ENCODE results near the gene TMEM150A. TPM values are rescaled to one million over a fixed set of nuclear protein-coding genes. Genes with fewer than 3 reads are reported as not detected.
A peak's percentile ranks its signal among the peaks of the same experiment; 100 is the strongest.

TMEM150A gene
- total and polyA plus RNA-seq, 2 of the 13 experiments (the other 11 are each of a cell fraction or from before 2014, with no cell fraction given): 30.1 to 70.4 TPM

DNA sequence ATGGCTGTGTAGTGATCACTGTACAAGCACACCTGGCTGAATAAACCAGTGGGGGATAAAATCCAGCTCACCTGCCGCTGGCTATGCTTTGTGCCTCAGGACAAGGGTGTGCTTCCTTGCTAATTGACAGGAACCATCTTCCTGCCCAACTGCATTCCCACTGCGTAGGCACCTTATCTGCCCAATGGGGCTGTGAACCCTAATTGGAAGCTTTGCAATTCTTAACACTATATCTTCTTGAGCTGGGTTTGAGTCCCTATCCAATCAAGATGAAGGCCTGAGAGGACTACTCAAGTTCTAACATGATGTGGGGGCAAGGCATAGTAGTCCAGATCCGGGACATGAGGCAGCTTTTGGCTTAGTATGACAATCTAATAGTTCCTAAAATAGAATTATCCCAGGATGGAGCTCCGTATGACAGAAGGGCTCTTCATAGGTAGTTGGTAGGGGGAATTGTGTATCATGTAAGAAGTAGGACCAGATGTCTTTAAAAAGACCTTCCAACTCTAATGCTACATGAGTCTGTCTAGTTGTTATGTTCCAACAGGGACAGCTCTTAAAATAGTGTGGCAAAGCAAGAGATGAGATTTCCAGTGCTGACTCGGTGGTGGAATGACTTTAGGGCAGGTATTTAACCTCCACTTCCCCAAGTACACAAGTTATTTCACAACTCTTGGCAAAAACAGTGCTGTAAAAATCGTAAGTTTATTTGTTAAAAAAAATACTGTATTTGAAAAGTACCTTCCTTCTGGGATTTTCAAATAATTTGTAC is 2.3 kb upstream of the TMEM150A start (continued):
- no peak for TF ChIP-seq ZSCAN20 (CRISPR knock-in tag; IDR thresholded peaks at IDR 0.05; ENCODE audit: borderline replicate concordance)
- TF ChIP-seq ATRX (CRISPR knock-in tag; IDR thresholded peaks at IDR 0.05; ENCODE audit: borderline replicate concordance): no peak
- TF ChIP-seq, protein P1, sequence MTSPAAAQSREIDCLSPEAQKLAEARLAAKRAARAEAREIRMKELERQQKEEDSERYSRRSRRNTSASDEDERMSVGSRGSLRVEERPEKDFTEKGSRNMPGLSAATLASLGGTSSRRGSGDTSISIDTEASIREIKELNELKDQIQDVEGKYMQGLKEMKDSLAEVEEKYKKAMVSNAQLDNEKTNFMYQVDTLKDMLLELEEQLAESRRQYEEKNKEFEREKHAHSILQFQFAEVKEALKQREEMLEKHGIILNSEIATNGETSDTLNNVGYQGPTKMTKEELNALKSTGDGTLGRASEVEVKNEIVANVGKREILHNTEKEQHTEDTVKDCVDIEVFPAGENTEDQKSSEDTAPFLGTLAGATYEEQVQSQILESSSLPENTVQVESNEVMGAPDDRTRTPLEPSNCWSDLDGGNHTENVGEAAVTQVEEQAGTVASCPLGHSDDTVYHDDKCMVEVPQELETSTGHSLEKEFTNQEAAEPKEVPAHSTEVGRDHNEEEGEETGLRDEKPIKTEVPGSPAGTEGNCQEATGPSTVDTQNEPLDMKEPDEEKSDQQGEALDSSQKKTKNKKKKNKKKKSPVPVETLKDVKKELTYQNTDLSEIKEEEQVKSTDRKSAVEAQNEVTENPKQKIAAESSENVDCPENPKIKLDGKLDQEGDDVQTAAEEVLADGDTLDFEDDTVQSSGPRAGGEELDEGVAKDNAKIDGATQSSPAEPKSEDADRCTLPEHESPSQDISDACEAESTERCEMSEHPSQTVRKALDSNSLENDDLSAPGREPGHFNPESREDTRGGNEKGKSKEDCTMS (CRISPR knock-in tag; conservative IDR thresholded peaks at IDR 0.05): no peak
- no peak for TF ChIP-seq CREB1 (IDR thresholded peaks at IDR 0.05)
- no peak for TF ChIP-seq CREB1 (CRISPR knock-in tag; IDR thresholded peaks at IDR 0.05)
- no peak for TF ChIP-seq THAP11 (CRISPR knock-in tag; IDR thresholded peaks at IDR 0.05)
- peak; percentile 47; the same call in 1 of the 2 replicates for TF ChIP-seq RBFOX2 (IDR thresholded peaks at IDR 0.05; ENCODE audit: low read depth, low read length)
- TF ChIP-seq, protein P2, sequence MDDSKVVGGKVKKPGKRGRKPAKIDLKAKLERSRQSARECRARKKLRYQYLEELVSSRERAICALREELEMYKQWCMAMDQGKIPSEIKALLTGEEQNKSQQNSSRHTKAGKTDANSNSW (CRISPR knock-in tag; IDR thresholded peaks at IDR 0.05; ENCODE audit: borderline replicate concordance): no peak
- TF ChIP-seq ZNF274 (CRISPR knock-in tag; IDR thresholded peaks at IDR 0.05): no peak
- no peak for TF ChIP-seq ZNF703 (CRISPR knock-in tag; IDR thresholded peaks at IDR 0.05; ENCODE audit: borderline replicate concordance)
- TF ChIP-seq POLR2G (IDR thresholded peaks at IDR 0.05; ENCODE audit: low read depth, low read length): peak; percentile 50; the same call in 1 of the 2 replicates
- peak; percentile 56; the same call in 1 of the 2 replicates for TF ChIP-seq CEBPB (IDR thresholded peaks at IDR 0.05; ENCODE audit: borderline replicate concordance, low read depth, low read length)
- no peak for TF ChIP-seq ZFP36L1 (CRISPR knock-in tag; IDR thresholded peaks at IDR 0.05)
- 0 out of 2 replicates have a peak, but pooled peaks have one; percentile 2 for TF ChIP-seq FOXA3 (CRISPR knock-in tag; IDR thresholded peaks at IDR 0.05)
- TF ChIP-seq ZNF772 (CRISPR knock-in tag; IDR thresholded peaks at IDR 0.05): no peak
- no peak for TF ChIP-seq NCOR1 (IDR thresholded peaks at IDR 0.05; ENCODE audit: borderline replicate concordance, low read length)
- TF ChIP-seq ZNF678 (CRISPR knock-in tag; IDR thresholded peaks at IDR 0.05): no peak
- TF ChIP-seq ZNF354B (CRISPR knock-in tag; IDR thresholded peaks at IDR 0.05): no peak
- TF ChIP-seq ZNF720 (CRISPR knock-in tag; IDR thresholded peaks at IDR 0.05): no peak
- TF ChIP-seq TAF1 (CRISPR knock-in tag; IDR thresholded peaks at IDR 0.05): no peak
- TF ChIP-seq ZEB1 (IDR thresholded peaks at IDR 0.05; ENCODE audit: insufficient replicate concordance, low read depth): no peak
- TF ChIP-seq RXRB (CRISPR knock-in tag; IDR thresholded peaks at IDR 0.05; ENCODE audit: borderline replicate concordance): no peak
- TF ChIP-seq, protein P3, sequence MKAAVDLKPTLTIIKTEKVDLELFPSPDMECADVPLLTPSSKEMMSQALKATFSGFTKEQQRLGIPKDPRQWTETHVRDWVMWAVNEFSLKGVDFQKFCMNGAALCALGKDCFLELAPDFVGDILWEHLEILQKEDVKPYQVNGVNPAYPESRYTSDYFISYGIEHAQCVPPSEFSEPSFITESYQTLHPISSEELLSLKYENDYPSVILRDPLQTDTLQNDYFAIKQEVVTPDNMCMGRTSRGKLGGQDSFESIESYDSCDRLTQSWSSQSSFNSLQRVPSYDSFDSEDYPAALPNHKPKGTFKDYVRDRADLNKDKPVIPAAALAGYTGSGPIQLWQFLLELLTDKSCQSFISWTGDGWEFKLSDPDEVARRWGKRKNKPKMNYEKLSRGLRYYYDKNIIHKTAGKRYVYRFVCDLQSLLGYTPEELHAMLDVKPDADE (CRISPR knock-in tag; IDR thresholded peaks at IDR 0.05): no peak
- no peak for TF ChIP-seq PPARG (CRISPR knock-in tag; conservative IDR thresholded peaks at IDR 0.05)
- peak; percentile 38; the same call in 1 of the 2 replicates for TF ChIP-seq CEBPG (CRISPR knock-in tag; IDR thresholded peaks at IDR 0.05)
- TF ChIP-seq FOXM1 (CRISPR knock-in tag; IDR thresholded peaks at IDR 0.05): no peak
- TF ChIP-seq, protein P4, sequence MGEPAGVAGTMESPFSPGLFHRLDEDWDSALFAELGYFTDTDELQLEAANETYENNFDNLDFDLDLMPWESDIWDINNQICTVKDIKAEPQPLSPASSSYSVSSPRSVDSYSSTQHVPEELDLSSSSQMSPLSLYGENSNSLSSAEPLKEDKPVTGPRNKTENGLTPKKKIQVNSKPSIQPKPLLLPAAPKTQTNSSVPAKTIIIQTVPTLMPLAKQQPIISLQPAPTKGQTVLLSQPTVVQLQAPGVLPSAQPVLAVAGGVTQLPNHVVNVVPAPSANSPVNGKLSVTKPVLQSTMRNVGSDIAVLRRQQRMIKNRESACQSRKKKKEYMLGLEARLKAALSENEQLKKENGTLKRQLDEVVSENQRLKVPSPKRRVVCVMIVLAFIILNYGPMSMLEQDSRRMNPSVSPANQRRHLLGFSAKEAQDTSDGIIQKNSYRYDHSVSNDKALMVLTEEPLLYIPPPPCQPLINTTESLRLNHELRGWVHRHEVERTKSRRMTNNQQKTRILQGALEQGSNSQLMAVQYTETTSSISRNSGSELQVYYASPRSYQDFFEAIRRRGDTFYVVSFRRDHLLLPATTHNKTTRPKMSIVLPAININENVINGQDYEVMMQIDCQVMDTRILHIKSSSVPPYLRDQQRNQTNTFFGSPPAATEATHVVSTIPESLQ (CRISPR knock-in tag; conservative IDR thresholded peaks at IDR 0.05): no peak
